HG03064 (cell line): ENCODE data around the gene ENKD1.
"Not testable (repeated sequence)": the region's sequence is repeated elsewhere in the genome, so short reads cannot be mapped to it uniquely, and the experiment has no call there.

Source experiments
- ATAC-seq: cut with Tn5 transposase; IDR thresholded peaks from one replicate; pipeline ENCODE4 v1.9.1; 2021; ENCODE audit warnings: low read depth; ENCODE audit not compliant: unreplicated experiment

Gene ENKD1, protein sequence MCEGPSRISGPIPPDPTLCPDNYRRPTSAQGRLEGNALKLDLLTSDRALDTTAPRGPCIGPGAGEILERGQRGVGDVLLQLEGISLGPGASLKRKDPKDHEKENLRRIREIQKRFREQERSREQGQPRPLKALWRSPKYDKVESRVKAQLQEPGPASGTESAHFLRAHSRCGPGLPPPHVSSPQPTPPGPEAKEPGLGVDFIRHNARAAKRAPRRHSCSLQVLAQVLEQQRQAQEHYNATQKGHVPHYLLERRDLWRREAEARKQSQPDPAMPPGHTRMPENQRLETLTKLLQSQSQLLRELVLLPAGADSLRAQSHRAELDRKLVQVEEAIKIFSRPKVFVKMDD

DNA sequence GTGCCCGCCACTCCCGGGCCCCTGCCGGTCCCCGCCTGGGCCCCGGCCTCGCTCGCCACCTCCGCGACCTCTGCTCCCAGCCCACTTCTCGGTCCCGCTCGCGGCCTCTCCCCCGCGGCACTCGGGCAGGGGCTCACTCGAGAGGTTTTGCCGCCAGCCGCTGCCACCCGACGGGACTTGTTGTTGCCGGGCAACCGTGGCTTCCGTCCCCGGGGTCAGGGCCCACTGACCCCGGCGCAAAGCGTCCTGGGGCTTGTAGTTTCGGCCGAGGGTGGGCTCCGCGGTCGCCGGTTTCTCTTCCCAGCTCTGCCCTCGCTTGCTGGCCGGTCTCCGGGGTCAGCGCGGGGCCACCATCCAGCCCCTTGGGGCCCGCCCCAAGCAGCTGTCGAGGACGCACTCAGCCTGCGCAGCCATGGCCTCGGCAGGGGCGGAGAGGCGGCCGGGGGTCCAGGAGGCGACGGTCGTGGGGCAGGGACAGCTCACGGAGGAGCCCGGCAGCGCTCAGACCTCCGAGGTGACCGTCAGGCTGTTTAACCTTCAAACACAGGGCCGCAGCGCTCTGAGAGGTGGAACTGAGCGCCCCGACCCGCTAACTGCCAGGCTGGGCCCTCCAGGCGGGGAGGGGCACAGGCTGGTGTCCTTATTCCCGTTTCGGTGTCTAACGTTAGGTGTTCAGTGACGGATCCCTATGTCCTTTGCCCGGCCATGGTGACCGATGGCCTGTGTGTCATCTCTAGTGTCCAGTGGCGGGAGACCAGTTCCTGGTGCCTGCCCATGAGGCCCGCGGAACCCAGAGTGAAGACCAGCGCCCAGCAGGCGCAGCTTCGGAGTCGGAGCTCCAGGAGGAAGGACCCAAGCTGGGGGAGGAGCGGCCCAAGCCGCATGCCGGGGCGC is at the start of gene ENKD1, which contains the start of gene C16orf86:
TSS of gene ENKD1 (minus strand) at position 192 of the 894 bp plus-strand sequence. CDS start 308 bp downstream, outside the sequence.
TSS of gene C16orf86 (plus strand) at position 256 of the 894 bp plus-strand sequence. CDS start at position 413, 157 bp downstream.
- ATAC-seq, result no peak

GRCh38 chr16:67716097-67716496 is 49.5 kb upstream of the ENKD1 start:
- no peak for ATAC-seq

DNA sequence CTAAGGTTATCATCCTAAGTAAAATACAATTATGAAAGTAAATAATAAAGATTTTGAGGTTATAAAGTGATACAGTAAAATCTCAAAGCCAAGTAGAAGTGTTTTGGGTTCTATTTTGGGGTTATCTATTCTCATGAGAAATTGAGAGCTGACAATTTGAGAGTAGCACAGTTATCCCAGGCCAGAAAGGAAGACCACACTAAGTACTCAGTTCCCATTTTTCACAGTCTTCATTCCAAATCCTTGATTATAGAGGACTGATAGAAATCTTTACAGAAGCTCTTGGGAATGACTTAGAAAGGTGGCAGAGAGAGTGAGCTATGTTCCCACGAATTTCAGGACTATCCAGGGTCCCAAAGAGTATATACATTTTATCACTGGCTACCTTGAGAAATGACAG is 48.0 kb upstream of the ENKD1 start:
- ATAC-seq, result no peak

DNA sequence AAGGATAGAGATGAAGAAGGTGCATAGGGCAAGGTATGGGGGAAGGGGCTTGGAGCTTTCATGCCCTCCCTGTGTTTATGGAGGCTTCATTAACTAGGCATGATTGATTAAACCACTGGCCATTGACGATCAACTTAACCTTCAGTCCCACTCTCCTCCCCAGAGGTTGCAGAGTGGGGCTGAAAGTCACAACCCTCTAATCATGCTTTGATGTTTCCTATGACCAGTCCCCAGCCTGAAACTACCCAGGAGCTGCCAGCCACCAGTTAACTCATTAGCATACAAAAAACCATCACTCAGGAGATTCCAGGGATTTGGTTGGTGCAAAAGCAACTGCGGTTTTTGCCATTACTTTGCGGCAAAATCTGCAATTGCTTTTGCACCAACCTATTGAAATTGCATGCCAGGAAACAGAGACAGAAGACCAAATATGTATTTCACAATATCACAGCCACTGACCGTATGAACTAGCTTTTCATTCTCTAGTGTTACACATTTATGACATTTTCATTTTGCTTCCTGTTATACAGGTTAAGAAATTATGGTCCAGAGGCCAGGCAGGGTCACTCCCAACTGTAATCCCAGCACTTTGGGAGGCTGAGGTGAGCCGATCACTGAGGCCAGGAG is 47.2 kb upstream of the ENKD1 start:
- no peak for ATAC-seq

DNA sequence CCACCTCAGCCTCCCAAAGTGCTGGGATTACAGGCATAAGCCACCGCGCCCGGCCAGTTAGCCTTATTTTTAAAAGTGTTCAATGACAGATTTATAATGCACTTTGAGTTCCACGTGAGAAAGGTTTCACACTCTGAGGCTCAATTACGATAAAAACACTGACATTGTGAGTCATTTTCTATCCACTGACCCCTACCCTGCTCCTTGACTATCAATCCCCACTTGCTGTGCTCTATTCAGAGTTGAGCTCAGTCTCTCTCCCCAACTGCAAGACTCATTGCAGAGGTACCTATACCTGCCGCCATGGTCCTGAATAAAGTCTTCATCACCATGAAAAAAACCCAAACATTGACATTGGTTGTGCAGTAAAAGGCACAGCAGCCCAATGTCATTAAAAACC is 44.1 kb upstream of the ENKD1 start:
- ATAC-seq, result no peak

DNA sequence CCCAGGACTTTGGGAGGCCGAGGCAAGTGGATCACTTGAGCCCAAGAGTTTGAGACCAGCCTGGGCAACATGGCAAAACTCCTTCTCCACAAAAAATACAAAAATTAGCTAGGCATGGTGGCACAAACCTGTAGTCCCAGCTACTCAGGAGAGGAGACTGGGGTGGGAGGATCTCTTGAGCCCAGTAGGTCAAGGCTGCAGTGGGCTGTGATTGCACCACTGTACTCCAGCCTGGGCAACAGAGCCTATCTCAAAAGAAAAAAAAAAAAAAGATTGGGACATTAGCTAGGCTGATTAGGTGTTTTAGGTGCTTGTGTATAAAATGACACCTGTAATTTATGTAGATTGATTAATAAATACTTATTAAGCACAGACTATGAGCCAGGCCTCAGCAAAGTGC is 42.5 kb upstream of the ENKD1 start:
- no peak for ATAC-seq

DNA sequence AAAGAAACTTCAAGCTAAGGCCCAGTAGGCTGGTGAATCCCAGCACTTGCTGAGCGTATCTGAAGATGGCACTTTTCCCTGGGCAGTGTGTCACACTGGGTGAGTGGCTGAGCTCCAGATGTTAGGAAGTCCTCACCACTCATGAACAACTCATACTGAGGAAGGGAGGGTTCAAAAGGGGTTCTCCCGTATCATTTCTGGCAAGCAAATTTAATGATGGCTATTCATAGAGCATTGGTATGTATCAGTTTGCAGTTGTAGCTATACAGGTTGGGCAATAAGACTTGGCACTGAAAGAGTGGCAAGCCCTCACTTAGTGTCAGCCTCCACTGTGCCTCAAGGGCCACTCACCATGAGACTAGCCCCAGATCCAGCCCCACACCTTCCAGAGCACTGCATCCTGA is 41.8 kb upstream of the ENKD1 start:
- ATAC-seq, result no peak

DNA sequence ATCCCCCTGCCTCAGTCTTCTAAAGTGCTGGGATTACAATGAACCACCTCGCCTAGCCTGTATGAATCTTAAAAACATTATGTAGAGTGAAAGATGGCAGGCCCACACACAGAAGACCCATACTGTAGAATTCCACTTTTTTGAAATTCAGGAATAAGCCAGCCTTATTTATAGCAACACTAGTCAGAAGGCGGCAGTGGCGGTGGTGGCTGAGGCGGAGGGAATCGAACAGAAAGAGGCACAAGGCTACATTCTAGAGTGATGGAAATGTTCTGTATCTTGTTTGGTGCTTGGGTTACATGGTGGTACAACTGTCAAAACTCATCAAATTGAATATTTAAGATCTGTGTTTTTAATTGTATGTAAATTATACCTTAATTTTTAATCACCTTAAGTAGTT is 41.2 kb upstream of the ENKD1 start:
- no peak for ATAC-seq

DNA sequence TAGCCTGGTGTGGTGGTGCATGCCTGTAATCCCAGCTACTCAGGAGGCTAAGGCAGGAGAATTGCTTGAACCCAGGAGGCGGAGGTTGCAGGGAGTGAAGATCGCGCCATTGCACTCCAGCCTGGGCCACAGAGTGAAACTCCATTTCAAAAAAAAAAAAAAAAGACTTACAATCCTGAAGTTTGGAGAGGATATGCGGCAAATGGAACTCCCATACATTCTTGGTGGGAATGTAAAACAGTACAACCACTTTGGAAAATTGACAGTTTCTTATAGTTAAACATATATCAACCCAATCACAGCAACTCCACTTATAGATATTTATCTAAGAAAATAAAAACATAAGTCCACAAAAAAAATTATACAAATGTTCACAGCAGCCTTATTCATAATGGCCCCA is 40.7 kb upstream of the ENKD1 start:
- ATAC-seq, result no peak

GRCh38 chr16:67704110-67704509 is 37.6 kb upstream of the ENKD1 start:
- ATAC-seq, result no peak

GRCh38 chr16:67703626-67704025 is 37.1 kb upstream of the ENKD1 start:
- no peak for ATAC-seq

GRCh38 chr16:67702130-67702529 is 35.6 kb upstream of the ENKD1 start:
- no peak for ATAC-seq

DNA sequence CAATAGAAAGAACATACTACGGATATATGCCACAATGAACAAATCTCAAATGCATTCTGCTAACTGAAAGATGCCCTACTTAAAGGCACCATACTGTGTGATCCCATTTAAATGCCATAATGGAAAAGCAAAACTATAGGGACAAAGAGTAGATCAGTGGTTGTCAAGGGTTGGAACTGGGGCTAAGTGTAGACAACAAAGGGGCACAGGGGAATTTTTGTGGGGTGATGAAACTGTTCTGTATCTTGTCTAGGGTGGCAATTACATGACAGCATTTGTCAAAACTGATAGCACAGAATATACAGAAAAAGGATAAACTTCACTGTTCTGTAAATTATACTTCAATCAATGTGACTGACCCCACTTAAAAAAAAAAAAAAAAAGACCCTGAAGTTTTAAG is 34.9 kb upstream of the ENKD1 start:
- no peak for ATAC-seq

- no peak for ATAC-seq
These were observed 32.7 kb upstream of the ENKD1 start for GRCh38 chr16:67699265-67699664.

DNA sequence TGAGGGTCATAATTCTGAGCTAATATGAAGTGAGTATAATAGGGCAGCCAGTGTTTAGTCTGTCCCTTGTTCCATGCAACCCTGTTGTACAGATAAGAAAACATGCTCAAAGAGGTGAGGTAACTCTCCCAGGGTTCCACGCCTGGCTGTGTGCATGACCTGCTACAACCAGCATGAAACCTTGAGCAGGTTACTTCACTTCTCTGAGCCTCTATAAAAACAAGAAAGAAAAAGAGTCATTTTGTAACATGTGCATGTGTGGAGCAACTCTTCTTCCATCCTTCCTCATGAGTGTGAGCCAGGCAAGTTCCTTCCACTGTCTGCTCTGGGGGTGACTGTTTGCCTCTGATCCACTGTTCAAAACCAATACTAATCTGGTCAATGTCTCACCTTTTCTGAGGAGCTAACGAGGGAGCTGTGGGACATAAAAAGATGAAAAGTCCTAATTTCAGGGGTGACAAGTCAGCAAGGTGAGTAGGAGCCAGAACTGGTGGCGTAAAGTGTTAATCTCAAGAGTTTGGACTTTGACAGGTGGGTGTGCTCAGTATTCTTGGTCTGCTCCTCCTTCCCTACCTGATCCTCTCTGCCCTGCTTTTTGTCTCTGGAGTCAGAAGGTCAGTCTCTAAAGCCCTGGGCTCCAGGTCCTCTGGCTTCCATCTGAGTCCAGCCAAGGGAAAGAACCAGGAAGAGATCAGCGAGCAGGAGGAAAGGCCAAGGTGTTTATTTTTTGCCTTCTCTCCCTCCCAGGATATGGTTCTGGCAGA is 31.1 kb upstream of the ENKD1 start:
- ATAC-seq, result no peak

DNA sequence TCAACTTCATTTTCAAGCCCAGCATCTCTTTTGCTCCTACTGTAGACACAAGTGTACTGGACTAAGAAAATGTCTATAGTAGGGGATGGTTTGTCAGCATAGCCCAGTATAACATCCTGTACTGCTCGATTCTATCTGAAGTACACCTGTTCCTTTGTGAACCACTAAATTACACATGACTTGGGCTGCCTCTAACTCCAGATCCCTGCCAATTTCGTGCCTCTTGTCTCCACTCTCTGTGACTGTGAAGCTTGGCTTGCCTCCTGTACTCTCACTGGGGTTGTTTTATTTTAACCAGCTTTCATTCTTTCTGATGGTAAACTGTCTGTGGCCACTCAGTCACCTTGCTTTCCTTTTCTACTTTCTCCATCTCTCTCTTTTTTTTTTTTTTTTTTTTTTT is 28.1 kb upstream of the ENKD1 start:
- no peak for ATAC-seq

- ATAC-seq, result not testable (repeated sequence)
These were observed 27.2 kb upstream of the ENKD1 start for GRCh38 chr16:67693517-67694285.

DNA sequence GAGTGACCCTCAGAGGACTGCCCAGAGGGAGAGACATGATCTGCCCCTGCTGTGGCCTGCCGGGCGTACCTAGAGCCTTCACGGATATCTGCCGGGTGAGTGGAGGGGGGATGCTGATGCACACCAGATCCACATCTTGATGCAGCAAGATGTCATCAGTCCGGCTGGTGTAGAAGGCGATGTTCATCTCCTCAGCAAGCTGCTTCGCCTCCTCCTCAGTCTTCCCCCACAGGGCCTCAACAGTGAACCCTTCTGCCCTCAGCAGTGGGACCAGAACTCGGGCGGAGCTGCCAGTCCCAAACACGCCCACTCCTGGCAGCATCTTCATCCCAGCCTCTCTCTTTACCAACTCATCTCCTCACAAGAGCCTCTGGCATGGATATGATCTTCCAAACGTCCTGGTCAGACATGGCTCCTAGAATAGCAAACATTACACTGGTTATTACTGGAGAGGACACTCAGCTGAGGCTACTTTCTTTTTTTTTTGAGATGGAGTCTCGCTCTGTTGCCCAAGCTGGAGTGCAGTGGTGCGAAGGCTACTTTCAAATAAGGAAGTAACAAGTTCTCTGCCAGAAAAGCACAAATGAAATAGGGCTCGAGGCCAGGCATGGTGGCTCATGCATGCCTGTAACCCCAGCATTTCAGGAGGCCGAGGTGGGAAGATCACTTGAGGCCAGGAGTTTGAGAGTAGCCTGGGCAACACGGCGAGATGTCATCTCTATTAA is 19.0 kb upstream of the ENKD1 start:
- no peak for ATAC-seq

- no peak for ATAC-seq
These were observed 17.2 kb upstream of the ENKD1 start for GRCh38 chr16:67683767-67684166.
